GM21381 (cell line): ENCODE data around the gene SATB2.
A peak's percentile ranks its signal among the peaks of the same experiment; 100 is the strongest.

ENCODE experiments used
- ATAC-seq: cut with Tn5 transposase; IDR thresholded peaks from one replicate; pipeline ENCODE4 v1.9.1; 2021; ENCODE audit warnings: mild to moderate bottlenecking, moderate library complexity; ENCODE audit not compliant: unreplicated experiment

SATB2 gene

DNA sequence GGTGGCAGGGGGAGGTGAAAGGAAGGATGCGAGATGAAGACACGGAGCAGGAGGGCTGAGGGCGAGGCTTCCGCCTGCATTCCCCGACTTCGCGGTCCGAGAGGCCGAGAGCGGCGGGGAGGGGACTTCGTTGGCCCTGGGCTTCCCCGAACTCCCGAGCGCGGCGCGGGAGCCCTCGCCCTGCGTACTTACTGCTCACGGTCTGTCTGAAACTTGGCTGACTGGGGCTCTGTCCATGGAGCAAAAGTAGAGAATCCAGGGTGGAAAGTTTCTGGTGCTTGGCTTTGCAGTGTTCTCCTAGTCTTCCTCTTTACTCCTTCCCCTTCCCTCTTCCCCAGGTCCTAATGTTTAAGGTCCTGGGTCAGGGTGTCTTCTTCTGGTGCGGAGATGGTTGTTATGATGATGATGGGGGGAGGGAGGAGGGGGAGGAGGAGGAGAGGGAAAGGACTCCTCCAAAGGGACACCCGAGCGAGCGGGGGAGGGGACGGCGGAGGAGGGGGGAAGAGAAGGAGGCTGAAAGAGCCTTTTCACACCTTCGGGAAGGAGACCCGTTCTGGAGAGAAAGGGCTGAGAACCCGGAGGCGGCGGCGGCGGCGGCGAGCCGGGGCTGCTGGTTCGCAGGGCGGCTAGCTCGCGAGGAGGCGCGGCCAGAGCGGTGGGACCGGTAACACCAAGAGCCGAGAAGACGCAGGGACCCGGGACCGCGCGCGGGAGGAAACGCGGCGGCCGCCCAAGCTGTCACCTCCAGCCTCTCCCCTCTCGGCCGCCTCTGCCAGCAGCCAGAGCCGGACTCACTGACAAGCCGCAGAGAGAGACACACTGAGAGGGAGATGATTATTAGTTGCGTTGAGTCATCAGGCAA is at the start of gene SATB2:
TSS of gene SATB2 (minus strand) at position 793 of the 862 bp plus-strand sequence. CDS start 1,902 bp downstream, outside the sequence.
- no peak for ATAC-seq

DNA sequence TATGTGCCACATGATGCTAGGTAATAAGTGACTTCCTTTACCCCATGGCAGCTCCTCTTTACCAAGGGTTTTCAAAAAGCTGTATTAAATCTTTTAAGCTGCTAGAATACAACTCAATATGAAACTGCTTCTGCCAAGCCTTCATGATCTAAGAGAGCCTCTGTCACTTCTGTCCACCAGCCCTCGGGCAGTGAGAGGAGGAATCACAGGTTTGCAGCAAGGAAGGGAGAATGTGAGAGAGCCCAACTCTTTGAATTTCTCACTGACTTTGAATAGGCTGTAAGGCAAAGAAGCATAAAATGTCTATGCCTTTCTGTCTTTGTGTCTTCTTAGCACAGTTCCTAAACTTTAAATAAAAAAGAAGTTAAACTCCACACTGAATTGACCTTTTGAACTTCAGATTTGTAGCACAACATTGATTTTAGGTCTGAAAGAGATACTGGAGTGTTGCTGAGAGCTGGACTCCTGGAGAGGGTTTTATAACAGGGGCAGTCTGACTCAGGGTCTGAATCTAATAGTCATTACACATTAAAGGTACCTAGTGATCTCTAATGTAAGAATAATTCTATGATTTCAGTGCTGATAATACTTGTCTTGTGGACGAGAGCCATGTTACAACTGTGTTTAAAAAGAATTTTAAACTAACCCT is 48.1 kb upstream of the SATB2 start:
- ATAC-seq = no peak

DNA sequence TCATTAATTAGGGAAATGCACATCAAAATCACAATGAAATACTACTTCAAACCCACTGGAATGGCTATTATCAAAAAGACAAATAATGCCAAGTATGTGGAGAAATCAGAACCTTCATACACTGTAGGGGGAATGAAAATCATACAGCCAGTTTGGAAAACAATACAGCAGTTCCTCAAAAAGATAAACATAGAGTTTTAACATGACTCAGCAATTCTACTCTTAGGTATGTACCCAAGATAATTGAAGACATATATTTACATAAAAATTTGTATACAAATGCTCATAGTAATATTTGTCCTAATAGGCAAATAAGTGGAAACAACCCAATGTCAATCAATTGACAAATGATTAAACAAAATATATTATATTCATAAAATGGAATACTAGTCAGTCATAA is 45.4 kb upstream of the SATB2 start:
- ATAC-seq = no peak

DNA sequence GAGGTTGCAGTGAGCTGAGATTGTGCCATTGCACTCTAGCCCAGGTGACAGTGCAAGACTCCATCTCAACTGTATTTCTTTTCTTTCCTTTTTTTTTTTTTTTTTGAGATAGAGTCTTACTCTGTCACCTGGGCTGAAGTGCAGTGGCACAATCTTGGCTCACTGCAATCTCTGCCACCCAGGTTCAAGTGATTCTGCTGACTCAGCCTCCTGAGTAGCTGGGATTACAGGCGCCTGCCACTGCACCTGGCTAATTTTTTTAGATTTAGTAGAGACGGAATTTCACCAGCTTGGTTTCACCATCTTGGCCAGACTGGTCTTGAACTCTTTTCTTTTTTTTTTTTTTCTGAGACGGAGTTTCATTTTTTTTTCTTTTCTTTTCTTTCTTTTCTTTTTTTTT is 41.3 kb upstream of the SATB2 start:
- no peak for ATAC-seq

DNA sequence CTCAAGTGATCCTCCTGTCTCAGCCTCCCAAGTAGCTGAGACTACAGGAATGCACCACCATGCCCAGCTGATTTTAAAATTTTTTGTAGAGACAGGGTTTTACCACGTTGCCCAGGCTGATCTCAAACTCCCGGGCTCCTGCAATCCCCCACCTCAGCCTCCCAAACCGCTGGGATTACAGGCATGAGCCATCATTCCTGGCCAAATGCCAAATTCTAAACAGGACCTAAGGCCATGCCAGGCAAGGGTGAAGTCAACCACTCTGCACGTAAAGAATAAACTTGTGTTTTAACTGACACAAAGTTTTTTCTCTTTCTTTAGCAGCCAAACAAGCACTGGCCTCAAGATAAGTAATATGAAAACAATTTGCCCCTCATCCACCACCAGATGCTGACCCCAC is 37.4 kb upstream of the SATB2 start:
- ATAC-seq = no peak

DNA sequence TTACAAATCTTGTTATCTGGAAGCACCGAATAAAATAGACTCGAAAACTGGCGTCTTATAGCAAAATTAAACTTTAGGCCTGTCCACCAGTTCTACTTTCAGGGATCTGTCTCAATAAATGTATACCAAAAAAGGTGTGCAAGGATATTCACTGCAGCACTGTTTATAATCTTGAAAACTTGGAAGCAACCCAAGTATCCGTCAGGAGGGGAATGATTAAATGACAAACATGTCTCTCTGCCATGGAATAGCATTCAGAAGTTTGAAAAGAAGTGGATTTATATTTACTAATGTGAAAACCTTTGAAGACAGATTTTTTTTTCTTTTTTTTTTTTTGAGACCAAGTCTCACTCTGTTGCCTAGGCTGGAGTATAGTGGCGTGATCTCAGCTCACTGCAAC is 32.3 kb upstream of the SATB2 start:
- no peak for ATAC-seq

DNA sequence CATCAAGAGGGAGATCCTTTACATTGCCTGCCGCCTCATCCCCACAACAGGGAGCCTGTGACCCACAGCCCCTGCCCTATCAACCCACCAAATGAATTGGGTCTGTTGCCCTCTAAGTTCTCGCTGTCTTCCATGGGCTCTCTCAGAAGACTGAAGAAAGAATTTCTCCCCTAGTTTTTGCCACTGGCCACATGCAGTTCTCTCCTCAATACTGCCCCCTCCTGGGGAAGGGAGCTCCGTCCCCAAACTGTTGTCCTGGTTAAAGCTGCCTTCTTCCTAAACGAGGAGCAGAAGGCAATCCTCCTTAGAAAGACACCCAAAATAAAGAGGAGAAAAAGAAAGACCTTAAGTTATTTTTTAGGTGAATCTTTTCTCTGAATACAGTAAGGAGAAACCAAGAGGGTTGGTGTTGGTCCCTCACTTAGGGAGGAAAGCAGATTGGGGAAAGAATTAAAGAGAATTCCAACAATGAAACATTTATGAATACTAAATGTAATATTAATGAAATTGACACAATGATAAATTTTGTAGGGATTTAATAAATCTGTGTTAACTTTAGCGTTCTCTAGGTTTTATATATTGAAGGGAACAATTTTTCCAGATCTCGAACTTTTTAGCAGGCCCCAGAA is 31.1 kb upstream of the SATB2 start:
- ATAC-seq = no peak

DNA sequence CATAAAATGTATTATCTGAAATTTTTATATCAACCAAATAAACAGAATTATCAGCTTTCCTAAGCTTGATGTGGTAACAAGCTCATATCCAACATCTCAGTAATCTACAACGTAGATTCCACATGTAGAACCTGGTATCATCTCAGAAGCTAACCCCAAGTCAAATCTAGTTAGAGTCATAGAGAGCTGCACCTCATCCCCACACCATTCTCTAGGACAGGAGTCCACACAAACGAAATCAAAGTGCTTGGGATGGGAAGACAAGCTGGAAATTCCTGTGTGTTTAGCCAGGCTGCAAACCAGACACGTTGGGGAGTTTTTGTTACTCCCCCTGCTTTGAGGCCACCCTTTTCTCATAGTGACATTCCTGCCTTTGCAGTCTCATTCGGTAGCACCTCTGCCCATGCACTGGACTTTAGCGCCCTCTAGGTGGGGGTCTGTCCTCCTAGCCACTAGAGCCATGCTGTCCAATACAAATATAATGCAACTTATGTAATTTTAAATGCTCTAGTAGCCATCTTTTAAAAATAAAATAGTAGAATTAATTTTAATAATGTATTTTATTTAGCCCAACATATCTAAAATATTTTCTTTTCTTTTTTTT is 28.1 kb upstream of the SATB2 start:
- ATAC-seq = no peak

DNA sequence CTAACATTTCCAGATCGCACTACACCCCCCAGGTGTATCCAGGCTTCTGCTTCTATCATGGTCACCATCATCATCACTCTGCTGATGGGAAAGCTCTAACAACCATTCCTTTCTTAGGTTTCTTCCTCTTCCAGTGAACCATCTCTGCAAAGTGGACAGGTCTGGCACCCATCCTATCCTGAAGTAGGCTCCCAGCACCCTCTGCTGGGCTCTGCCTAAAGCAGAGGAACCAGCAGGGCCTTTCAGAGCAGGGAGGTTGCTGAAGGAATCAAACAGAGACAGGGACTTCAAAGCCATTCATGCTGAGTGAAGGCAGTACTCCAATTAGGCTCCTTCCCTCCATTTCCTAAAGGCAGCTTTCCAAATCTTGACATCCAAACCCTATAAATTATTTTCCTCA is 27.2 kb upstream of the SATB2 start:
- no peak for ATAC-seq

DNA sequence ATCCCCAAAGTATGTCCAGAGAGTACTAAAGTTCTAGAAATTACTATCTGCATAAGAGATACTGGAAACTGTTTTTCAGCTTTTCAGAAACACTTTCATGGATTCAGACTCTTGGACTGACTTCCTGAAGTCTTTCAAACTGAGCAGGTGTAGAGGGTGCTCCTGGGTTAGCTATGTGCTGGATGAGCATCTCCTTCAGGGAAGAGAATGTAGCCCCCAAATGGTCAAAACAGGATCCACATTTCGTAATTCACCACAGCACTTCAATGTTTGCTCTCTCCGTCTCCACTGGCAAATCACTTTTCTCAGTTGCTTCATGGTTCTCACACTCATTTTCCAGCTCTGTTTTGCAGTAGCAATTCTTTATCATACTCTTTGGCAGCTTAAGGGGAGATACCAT is 23.2 kb upstream of the SATB2 start:
- ATAC-seq = no peak

DNA sequence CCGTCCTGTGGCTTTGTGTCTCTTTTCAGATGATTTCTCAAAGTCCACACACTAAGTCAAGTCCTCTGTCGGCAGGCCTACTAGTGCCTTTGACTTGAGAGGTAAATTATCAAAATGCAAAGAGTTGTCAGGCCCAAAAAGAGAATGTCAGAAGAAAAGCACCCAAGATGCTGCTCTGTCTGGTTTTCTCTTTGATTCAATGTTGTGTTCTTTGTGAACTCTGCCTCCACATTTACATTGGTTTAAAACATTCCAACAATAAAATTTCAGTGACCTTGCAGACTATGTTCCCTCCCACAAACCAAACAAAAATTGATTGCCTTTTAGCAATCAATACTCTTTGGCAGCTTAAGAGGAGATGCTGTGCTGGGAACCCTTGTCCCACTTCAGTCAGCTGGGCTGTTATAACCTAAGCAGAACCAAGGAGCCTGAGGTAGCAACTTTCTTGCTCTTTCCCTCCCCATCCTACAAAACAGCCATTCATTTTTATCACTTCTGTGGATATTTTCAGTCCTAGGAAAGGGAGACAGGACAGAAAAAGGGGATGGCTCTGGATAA is 19.6 kb upstream of the SATB2 start:
- ATAC-seq = no peak

DNA sequence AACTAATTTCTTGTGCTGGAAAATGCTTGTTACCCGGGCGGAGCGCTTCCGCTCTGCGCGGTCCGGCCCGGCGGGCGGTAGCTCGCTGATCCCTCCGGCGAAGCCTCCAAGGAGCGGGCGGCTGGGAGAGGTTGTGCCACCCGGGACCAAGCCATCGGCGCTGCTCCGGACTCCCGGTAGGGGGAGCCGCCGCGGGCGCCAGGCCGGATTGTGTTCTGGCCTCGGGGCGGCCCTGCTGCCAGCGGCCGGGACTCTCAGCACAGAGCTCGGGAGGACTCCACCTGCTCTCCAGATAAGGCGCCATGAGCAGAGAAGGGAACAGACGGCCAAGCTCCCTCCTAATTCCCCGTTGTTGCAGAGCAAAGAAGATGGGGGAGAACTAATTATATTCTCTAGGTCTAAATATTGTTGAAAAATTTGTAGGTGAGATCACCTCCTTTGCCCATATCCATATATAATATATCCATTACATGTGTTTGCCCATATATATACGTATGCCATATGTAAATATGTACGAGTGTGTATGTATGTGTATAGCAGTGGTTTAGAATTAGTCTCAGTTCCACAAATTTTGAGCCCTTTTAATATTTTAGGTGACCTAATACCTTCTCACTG is 13.8 kb upstream of the SATB2 start:
- ATAC-seq = peak; percentile 87

DNA sequence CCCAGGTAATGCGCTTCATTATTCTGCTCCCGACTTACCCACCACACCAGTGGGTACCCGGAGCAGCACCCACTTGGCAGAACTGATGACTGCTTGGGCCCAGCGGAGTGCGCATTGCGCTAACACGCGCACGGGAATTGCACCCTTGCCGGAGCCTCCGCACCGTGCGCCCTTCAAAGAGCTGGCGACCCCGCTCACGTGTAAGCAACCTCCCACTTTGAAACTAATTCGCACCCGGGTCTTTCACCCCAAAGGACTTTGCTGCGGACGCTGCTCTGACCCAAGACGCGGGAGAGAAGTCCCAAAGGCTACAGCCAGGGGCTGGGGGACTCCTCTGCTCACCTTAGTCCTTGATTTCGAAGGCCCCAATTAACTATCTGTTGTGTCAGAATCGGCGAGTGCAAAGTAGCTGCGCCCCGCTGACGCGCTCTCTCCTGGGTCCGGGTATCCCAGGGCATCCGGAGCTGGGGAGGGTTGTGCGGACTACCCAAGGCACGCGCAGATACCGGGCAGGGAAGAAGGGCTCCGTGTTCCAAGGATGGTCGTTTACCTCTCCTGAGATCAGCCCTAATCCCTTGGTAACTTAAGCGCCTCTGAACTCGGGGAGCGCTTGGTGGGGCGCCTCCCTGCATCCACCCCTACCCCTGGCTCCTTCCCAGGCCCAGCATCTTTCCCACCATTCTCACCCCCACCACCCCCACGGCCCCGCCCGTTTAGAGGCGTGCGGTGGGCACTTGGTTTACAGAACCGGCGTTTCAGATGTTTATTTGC is 13.1 kb upstream of the SATB2 start:
- no peak for ATAC-seq

DNA sequence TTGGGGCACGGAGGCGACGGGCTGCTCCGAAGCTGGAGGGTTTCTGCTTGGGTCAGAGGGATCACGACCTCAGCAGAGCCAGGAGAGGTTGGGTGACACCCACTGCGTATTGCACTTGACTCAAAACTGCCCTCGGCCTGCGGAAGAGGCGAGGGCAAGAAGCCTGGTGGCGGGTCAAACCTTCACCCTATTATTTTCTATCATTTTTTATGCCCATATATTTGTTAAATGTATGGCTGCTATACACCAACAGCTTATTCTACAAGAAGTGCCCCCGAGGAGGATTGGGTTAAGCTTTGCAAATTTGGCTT is 12.6 kb upstream of the SATB2 start:
- ATAC-seq = no peak

DNA sequence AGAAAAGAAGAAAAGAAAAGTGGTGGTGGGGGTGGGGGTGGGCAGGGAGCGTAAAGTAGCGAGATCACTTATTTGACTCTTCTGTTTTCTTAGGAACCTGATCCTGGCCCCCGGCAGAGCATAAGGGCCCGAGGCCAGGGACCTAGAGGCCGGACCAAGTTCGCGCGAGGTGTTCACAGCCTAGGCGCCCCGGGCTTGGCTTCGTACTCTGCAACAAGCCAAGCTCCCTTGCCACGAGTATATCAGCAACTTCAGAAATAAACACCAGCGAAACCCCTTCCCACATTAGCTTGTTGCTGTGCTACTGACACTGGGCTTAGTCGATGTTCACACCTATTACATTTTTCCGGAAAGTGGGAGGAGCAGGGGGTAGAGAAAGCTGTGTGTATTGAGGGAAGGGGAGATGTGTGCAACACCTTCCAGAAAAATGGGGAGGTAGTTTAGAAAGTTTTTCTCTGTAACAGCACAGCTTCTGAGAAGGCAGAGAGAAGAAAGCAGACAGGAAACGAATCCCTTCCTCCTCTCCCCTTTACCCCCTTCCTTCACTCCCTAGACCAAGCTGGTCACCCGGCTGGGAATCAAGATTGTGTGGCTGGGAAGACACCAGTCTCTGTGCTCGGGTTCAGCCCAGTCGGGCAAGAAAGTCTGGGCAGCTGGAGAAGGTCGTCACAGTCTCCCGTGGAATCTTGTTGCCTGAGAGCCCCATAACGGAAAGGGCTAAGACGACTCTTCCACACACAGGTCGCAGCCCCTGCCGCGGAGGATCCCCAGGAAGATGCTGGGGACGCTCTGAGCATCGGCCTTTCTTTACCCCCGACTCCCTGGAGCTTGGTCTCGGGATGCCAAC is 12.0 kb upstream of the SATB2 start:
- ATAC-seq = no peak

DNA sequence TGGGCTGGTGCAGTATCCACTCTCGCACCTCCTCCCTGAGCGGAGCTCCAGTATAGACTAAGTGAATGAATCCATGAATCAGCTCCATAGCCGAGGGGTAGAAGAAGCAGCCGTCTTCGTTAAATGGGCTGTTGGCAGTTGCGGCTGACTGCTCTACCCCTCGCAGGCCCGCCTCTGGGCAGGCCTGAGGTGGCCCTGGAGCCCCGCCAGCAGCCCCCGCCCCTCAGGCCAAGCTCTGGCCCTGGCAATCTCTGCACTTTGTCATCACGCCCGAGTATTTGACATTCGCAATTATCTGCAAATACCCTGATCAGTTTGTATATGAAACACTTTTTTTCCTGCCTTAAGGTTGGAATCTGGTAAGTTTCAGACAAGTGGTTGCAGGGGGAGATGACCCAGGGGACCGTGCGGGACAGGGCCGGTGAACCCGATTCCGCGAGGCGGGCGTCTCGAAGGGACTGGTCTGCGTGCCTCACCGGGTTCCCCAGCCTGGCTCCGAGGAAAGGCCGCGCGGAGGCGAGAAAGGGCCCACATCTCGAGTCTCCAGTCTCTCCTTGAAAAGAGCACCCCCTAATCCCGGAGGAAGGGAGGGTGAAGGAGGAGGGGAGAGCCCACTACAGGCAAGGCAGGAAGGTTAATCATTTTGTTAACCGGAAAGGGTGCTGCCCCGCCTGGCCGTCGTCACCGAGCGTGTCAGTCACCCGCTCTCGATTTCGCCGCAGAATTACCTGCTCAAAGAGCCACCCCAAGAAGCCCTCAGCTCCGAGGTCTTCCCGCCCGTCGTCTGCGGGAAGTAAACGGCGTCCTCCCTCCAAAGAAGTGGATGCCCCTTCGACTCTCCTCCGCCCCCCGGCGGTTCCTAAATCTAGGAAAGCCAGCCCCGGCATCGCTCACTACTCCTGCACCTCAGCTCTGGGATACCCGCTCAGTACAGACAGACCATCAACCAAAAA is 11.1 kb upstream of the SATB2 start:
- ATAC-seq = no peak

DNA sequence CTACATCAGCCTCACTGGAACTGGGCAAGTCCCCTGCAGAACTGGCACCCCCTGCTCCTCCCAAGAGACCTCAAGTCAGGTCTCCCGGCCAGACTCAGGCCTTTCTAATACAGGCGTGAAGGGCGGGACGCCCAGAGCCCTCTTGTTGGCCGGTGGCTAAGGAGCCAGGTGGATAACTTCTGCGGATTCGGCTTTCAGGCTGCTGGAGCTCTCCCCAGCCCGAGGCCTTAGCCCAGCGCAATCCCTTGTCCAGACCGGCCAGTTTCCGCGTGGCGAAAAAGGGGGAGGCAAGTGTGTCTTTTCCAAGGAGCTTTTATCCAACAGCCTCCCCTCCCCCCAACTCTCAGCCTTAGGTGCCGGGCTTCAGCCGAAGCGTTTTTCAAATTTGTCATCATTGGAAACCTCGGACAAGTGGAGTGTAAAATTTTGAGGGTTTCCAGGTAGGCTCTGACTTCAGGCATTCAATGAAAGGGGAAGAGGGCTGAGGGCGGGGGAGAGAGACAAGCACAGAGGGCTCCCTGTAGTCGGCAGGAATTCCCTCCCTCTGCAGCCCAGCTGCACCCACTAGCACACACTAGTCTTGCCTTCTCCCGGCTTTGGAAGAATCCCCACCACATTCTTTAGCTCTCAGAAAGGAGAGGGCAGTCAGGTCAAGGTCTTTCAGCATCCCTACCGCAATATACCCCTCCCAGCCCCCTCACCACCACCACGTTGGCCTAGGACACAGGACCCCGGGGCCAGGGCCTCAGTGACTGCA is 9.5 kb upstream of the SATB2 start:
- no peak for ATAC-seq

DNA sequence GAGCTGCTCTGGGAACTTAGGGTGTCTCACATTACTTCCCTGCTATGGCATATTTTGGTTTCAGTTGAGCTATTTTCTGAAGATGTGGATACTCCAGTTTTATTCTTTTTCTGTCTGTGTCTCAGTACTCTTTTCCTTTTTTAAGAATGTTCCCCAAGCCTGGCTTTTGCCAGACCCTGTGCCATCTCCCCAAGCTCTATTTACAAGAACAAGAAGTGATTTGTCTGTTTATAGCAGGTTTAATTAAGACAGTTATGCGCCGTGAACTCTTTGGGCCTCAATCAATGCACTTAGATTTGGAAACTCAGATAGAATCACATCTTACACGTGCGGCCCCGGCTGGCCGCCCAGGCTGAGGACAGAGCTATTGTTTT is 8.9 kb upstream of the SATB2 start:
- ATAC-seq = no peak
